HL-60 (cell line): ENCODE measurements around the gene LDB2.

Experiments used
- CTCF ChIP-seq: IDR thresholded peaks from one replicate; pipeline ENCODE4 v1.5.1; 2011; ENCODE audit warnings: low read length, control low read depth, inconsistent platforms; ENCODE audit not compliant: insufficient read depth
- GABPA ChIP-seq: IDR thresholded peaks from 2 replicates; pipeline ENCODE4 v1.6.1; 2012; ENCODE audit warnings: low read depth
- POLR2AphosphoS5 ChIP-seq: IDR thresholded peaks from 2 replicates; pipeline ENCODE4 v1.6.1; 2012; ENCODE audit warnings: low read depth
- TF ChIP-seq, protein P1 (sequence below): IDR thresholded peaks from 2 replicates; pipeline ENCODE4 v1.6.1; 2012; ENCODE audit warnings: low read depth; ENCODE audit not compliant: insufficient replicate concordance

DNA sequence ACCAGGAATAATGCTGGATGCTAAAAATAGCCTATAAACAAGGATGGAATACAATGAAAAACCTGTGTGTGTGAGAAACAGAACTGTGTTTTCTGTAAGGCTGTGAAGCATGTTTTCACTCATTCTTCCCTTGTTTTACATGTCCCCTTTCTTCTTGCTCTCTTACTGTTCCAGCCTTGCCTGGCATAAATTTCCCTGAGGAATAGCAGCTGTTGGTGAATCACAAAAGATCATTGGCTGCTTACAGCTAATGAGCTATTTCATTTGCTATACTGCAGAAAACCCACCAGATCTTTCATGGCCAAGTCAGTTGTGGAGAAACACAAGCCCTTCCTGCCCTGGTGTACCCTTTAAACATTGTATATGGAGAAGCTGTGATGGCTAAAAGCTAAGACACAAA is 91.1 kb downstream of the LDB2 start:
- TF ChIP-seq CTCF (no peak), POLR2AphosphoS5 (no peak), GABPA (no peak)
- TF ChIP-seq, protein P1, sequence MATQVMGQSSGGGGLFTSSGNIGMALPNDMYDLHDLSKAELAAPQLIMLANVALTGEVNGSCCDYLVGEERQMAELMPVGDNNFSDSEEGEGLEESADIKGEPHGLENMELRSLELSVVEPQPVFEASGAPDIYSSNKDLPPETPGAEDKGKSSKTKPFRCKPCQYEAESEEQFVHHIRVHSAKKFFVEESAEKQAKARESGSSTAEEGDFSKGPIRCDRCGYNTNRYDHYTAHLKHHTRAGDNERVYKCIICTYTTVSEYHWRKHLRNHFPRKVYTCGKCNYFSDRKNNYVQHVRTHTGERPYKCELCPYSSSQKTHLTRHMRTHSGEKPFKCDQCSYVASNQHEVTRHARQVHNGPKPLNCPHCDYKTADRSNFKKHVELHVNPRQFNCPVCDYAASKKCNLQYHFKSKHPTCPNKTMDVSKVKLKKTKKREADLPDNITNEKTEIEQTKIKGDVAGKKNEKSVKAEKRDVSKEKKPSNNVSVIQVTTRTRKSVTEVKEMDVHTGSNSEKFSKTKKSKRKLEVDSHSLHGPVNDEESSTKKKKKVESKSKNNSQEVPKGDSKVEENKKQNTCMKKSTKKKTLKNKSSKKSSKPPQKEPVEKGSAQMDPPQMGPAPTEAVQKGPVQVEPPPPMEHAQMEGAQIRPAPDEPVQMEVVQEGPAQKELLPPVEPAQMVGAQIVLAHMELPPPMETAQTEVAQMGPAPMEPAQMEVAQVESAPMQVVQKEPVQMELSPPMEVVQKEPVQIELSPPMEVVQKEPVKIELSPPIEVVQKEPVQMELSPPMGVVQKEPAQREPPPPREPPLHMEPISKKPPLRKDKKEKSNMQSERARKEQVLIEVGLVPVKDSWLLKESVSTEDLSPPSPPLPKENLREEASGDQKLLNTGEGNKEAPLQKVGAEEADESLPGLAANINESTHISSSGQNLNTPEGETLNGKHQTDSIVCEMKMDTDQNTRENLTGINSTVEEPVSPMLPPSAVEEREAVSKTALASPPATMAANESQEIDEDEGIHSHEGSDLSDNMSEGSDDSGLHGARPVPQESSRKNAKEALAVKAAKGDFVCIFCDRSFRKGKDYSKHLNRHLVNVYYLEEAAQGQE, result no peak
